Neural progenitor cell (in vitro differentiated cells): ENCODE data around the gene CCR6. TPM values are rescaled to one million over a fixed set of nuclear protein-coding genes. Genes with fewer than 3 reads are reported as not detected.

ENCODE experiments used
- DNase-seq: peaks from one replicate; pipeline ENCODE4 v3.0.0-alpha.2; 2016; ENCODE audit warnings: low spot score
- H2AFZ ChIP-seq: fragments of 200-600 bp; sonication (generic); replicated peaks from 2 replicates; pipeline ENCODE4 v1.6.1; 2016; ENCODE audit warnings: antibody characterized with exemption
- H3F3A ChIP-seq: fragments of 200-600 bp; sonication (generic); 2 replicates; pipeline ENCODE4 v1.6.1; 2016; ENCODE audit warnings: antibody characterized with exemption, low read depth
- H3K27ac ChIP-seq: fragments of 200-600 bp; sonication (generic); 2 replicates; pipeline ENCODE4 v1.5.1; 2016; ENCODE audit warnings: mild to moderate bottlenecking
- H3K27me3 ChIP-seq: fragments of 200-600 bp; sonication (generic); 2 replicates; pipeline ENCODE4 v1.6.1; 2016; ENCODE audit warnings: mild to moderate bottlenecking, moderate library complexity
- H3K36me3 ChIP-seq: fragments of 200-600 bp; sonication (generic); 2 replicates; pipeline ENCODE4 v1.5.1; 2016
- H3K4me1 ChIP-seq: fragments of 200-600 bp; sonication (generic); 2 replicates; pipeline ENCODE4 v1.6.1; 2016; ENCODE audit warnings: mixed run types
- H3K4me2 ChIP-seq: fragments of 200-600 bp; sonication (generic); 2 replicates; pipeline ENCODE4 v1.6.1; 2016
- H3K4me3 ChIP-seq: fragments of 200-600 bp; sonication (generic); 2 replicates; pipeline ENCODE4 v1.5.1; 2016
- H3K79me2 ChIP-seq: fragments of 200-600 bp; sonication (generic); 2 replicates; pipeline ENCODE4 v1.6.1; 2016; ENCODE audit warnings: low read depth
- H3K9ac ChIP-seq: fragments of 200-600 bp; sonication (generic); 2 replicates; pipeline ENCODE4 v1.6.1; 2016
- H3K9me3 ChIP-seq: fragments of 200-600 bp; sonication (generic); 2 replicates; pipeline ENCODE4 v1.5.1; 2016; ENCODE audit warnings: low read depth
- H4K20me1 ChIP-seq: fragments of 200-600 bp; sonication (generic); 2 replicates; pipeline ENCODE4 v1.6.1; 2016; ENCODE audit warnings: low read depth
- H3K27ac Mint-ChIP-seq: 3 replicates; pipeline ENCODE4 v1.8.0; 2021; ENCODE audit warnings: mixed read lengths
- H3K27me3 Mint-ChIP-seq: 2 replicates; pipeline ENCODE4 v1.8.0; 2022; ENCODE audit warnings: low read depth, mild to moderate bottlenecking, inconsistent platforms, moderate library complexity, mixed read lengths; ENCODE audit not compliant: insufficient read depth
- H3K36me3 Mint-ChIP-seq: 3 replicates; pipeline ENCODE4 v1.8.0; 2021; ENCODE audit warnings: mixed read lengths
- H3K4me1 Mint-ChIP-seq: 3 replicates; pipeline ENCODE4 v1.8.0; 2021; ENCODE audit warnings: mixed read lengths
- H3K4me3 Mint-ChIP-seq: 3 replicates; pipeline ENCODE4 v1.8.0; 2021; ENCODE audit warnings: mild to moderate bottlenecking, moderate library complexity, mixed read lengths
- H3K9me3 Mint-ChIP-seq: 3 replicates; pipeline ENCODE4 v1.8.0; 2020; ENCODE audit warnings: mixed read lengths
- EZH2 ChIP-seq: fragments of 200-600 bp; sonication (generic); IDR thresholded peaks from 2 replicates; pipeline ENCODE4 v1.6.1; 2017; ENCODE audit warnings: antibody characterized with exemption, mild to moderate bottlenecking, moderate library complexity
- EZH2phosphoT487 ChIP-seq: fragments of 200-600 bp; sonication (generic); IDR thresholded peaks from 2 replicates; pipeline ENCODE4 v1.6.1; 2017; ENCODE audit warnings: antibody characterized with exemption
- total RNA-seq: library from RNA; depleted of rRNA; stranded (reverse); fragments of >200 nt; gene quantifications from 2 replicates; pipeline ENCODE4 v1.2.3, GENCODE V29; 2015; ENCODE audit warnings: low replicate concordance
- TF ChIP-seq, protein P1 (sequence below): fragments of 200-600 bp; sonication (generic); IDR thresholded peaks from 2 replicates; pipeline ENCODE4 v1.5.1; 2017; ENCODE audit warnings: antibody characterized with exemption, mild to moderate bottlenecking

CCR6 gene
- total RNA-seq, 1 donor from 2014 or later: not detected

GRCh38 chr6:167148997-167149396 lies 26.1 kb downstream of the CCR6 start:
- H4K20me1 ChIP-seq: no peaks in the 10 kb centered on the region
- DNase-seq: no peak
- H3K27me3 ChIP-seq: peaks cover 23% of the 10 kb centered on the region
- H3K9ac ChIP-seq: no peak overlapping the region
- peaks cover 2% of the 10 kb centered on the region for H3K9me3 Mint-ChIP-seq
- TF ChIP-seq EZH2phosphoT487: no peak
- H3K9me3 ChIP-seq: no peaks in the 10 kb centered on the region
- no peak overlapping the region for H3K4me3 ChIP-seq
- H3K27ac ChIP-seq: no peak overlapping the region
- H3K27ac Mint-ChIP-seq: no peak overlapping the region
- H2AFZ ChIP-seq: no peak overlapping the region
- no peaks in the 10 kb centered on the region for H3K79me2 ChIP-seq
- no peak overlapping the region for H3K4me2 ChIP-seq
- peaks cover 20% of the 10 kb centered on the region for H3K4me1 Mint-ChIP-seq
- H3K36me3 Mint-ChIP-seq: no peaks in the 10 kb centered on the region
- peaks cover 15% of the 10 kb centered on the region for H3K4me1 ChIP-seq
- H3F3A ChIP-seq: peaks cover 16% of the 10 kb centered on the region
- H3K27me3 Mint-ChIP-seq: peaks cover 7% of the 10 kb centered on the region
- H3K4me3 Mint-ChIP-seq: no peak overlapping the region
- H3K36me3 ChIP-seq: no peaks in the 10 kb centered on the region

DNA sequence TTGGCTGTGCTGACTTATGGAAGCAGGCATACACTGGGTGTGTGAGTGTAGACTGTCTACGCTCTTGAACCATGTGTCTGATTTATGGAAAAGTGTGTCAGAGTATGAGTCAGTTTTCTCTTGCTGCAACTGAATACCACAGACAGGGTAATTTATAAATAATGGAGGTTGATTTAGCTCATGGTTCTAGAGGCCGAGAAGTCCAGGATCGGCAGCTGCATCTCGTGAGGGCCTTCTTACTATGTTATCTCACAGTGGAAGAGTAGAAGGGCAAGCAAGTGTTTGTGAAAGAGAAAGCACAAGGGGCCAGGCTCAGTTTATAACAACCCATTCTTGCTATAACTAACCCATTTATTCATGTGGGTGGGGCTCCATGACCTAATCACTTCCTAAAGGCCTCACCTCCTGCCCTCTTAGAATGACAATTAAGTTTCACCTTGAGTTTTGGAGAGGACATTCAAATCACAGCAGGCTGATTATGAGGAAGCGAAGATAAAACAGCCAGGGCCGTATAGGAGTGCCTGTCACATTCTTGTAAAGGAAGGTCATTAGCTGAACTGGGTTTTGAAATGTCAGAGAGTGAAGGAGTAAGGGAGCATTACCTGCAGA lies 28.1 kb downstream of the CCR6 start:
- H3K79me2 ChIP-seq: no peaks in the 10 kb centered on the region
- Mint-ChIP-seq H3K4me3 (no peak overlapping the region), H3K4me1 (peaks cover 18% of the 10 kb centered on the region), H3K27me3 (no peaks in the 10 kb centered on the region), H3K9me3 (no peaks in the 10 kb centered on the region), H3K27ac (no peak overlapping the region), H3K36me3 (no peaks in the 10 kb centered on the region)
- H3F3A ChIP-seq: peaks cover 16% of the 10 kb centered on the region
- H3K4me2 ChIP-seq: no peak overlapping the region
- TF ChIP-seq EZH2 (no peak), EZH2phosphoT487 (no peak)
- TF ChIP-seq, protein P1, sequence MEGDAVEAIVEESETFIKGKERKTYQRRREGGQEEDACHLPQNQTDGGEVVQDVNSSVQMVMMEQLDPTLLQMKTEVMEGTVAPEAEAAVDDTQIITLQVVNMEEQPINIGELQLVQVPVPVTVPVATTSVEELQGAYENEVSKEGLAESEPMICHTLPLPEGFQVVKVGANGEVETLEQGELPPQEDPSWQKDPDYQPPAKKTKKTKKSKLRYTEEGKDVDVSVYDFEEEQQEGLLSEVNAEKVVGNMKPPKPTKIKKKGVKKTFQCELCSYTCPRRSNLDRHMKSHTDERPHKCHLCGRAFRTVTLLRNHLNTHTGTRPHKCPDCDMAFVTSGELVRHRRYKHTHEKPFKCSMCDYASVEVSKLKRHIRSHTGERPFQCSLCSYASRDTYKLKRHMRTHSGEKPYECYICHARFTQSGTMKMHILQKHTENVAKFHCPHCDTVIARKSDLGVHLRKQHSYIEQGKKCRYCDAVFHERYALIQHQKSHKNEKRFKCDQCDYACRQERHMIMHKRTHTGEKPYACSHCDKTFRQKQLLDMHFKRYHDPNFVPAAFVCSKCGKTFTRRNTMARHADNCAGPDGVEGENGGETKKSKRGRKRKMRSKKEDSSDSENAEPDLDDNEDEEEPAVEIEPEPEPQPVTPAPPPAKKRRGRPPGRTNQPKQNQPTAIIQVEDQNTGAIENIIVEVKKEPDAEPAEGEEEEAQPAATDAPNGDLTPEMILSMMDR: no peak
- no peak overlapping the region for H3K9ac ChIP-seq
- peaks cover 22% of the 10 kb centered on the region for H3K27me3 ChIP-seq
- H4K20me1 ChIP-seq: no peaks in the 10 kb centered on the region
- DNase-seq: no peak
- no peak overlapping the region for H3K27ac ChIP-seq
- no peak overlapping the region for H3K4me3 ChIP-seq
- peaks cover 13% of the 10 kb centered on the region for H3K4me1 ChIP-seq
- no peaks in the 10 kb centered on the region for H3K36me3 ChIP-seq
- no peaks in the 10 kb centered on the region for H3K9me3 ChIP-seq
- H2AFZ ChIP-seq: peak overlapping the region; percentile 23

GRCh38 chr6:167151648-167152047 lies 28.8 kb downstream of the CCR6 start:
- Histone ChIP-seq H3K4me3 (no peak overlapping the region), H3K9ac (no peak overlapping the region), H3K27ac (no peak overlapping the region), H3K4me2 (no peak overlapping the region), H3K4me1 (peaks cover 7% of the 10 kb centered on the region), H2AFZ (peak overlapping the region; percentile 23), H4K20me1 (no peaks in the 10 kb centered on the region), H3K36me3 (no peaks in the 10 kb centered on the region), H3K79me2 (no peaks in the 10 kb centered on the region), H3F3A (peaks cover 13% of the 10 kb centered on the region), H3K27me3 (peaks cover 16% of the 10 kb centered on the region), H3K9me3 (no peaks in the 10 kb centered on the region)
- Mint-ChIP-seq H3K4me1 (peaks cover 13% of the 10 kb centered on the region), H3K36me3 (no peaks in the 10 kb centered on the region), H3K27me3 (no peaks in the 10 kb centered on the region), H3K27ac (no peak overlapping the region), H3K9me3 (no peaks in the 10 kb centered on the region), H3K4me3 (no peak overlapping the region)
- DNase-seq: no peak
- no peak for TF ChIP-seq EZH2
- no peak for TF ChIP-seq EZH2phosphoT487
- TF ChIP-seq, protein P1: no peak

GRCh38 chr6:167152862-167153261 lies 30.0 kb downstream of the CCR6 start:
- H4K20me1 ChIP-seq: no peaks in the 10 kb centered on the region

More at GRCh38 chr6:167152862-167153261, 30.0 kb downstream of the CCR6 start:
- Histone ChIP-seq H3K4me1 (no peaks in the 10 kb centered on the region), H3K79me2 (no peaks in the 10 kb centered on the region), H3K9ac (no peak overlapping the region), H3K4me3 (no peak overlapping the region), H3K27ac (no peak overlapping the region), H3K27me3 (peaks cover 6% of the 10 kb centered on the region), H3F3A (peaks cover under 1% of the 10 kb centered on the region), H3K4me2 (no peak overlapping the region), H3K9me3 (no peaks in the 10 kb centered on the region), H3K36me3 (no peaks in the 10 kb centered on the region), H2AFZ (no peak overlapping the region)
- Mint-ChIP-seq H3K27me3 (no peaks in the 10 kb centered on the region), H3K4me3 (no peak overlapping the region), H3K9me3 (no peaks in the 10 kb centered on the region), H3K36me3 (no peaks in the 10 kb centered on the region), H3K27ac (no peak overlapping the region), H3K4me1 (peaks cover 7% of the 10 kb centered on the region)
- DNase-seq: no peak
- TF ChIP-seq EZH2: no peak
- TF ChIP-seq EZH2phosphoT487: no peak
- TF ChIP-seq, protein P1: no peak
